Calu3 (cell line): ENCODE results near the gene TBC1D8. TPM values are rescaled to one million over a fixed set of nuclear protein-coding genes. Genes with fewer than 3 reads are reported as not detected.
A peak's percentile ranks its signal among the peaks of the same experiment; 100 is the strongest.

Experiments
- BruUV-seq: library from RNA; stranded (reverse); fragments of 400-500 nt; replicated peaks from 2 replicates; lab custom pipeline; 2021; lab: Mats Ljungman, UMichigan
- CTCF ChIA-PET: fragments of 300-600 bp; sonication (Branson Sonifier 250); formaldehyde crosslinking; loops from one replicate; lab custom pipeline; 2022; ENCODE audit warnings: antibody characterized with exemption; lab: Charles Lee
- DNase-seq: peaks from one replicate; pipeline ENCODE4 v3.0.0; 2022
- H3K27ac Mint-ChIP-seq: one replicate; pipeline ENCODE4 v1.8.0; 2022; ENCODE audit warnings: mixed read lengths; ENCODE audit not compliant: unreplicated experiment
- H3K27me3 Mint-ChIP-seq: one replicate; pipeline ENCODE4 v1.8.0; 2022; ENCODE audit warnings: mixed read lengths; ENCODE audit not compliant: unreplicated experiment
- H3K36me3 Mint-ChIP-seq: one replicate; pipeline ENCODE4 v1.8.0; 2022; ENCODE audit warnings: mild to moderate bottlenecking, moderate library complexity, mixed read lengths; ENCODE audit not compliant: insufficient read depth, unreplicated experiment
- H3K4me1 Mint-ChIP-seq: one replicate; pipeline ENCODE4 v1.8.0; 2022; ENCODE audit warnings: mild to moderate bottlenecking, low read depth, mixed read lengths; ENCODE audit not compliant: unreplicated experiment
- H3K4me3 Mint-ChIP-seq: one replicate; pipeline ENCODE4 v1.8.0; 2022; ENCODE audit warnings: mild to moderate bottlenecking, low read depth, moderate library complexity, mixed read lengths; ENCODE audit not compliant: unreplicated experiment
- H3K9me3 Mint-ChIP-seq: one replicate; pipeline ENCODE4 v1.8.0; 2022; ENCODE audit warnings: low read depth, mixed read lengths; ENCODE audit not compliant: unreplicated experiment
- intact Hi-C: fragments of 100-400 bp; cut with micrococcal nuclease; formaldehyde crosslinking; loops from one replicate; pipeline ENCODE4 v1.10.0; 2022; ENCODE audit not compliant: unreplicated experiment
- total RNA-seq: library from RNA; stranded (reverse); gene quantifications from 2 replicates; pipeline ENCODE4 v1.2.3, GENCODE V29; 2022
- TF ChIP-seq, protein P1 (sequence below): fragments of 200-600 bp; IDR thresholded peaks from one replicate; pipeline ENCODE4 v1.8.0; 2022; ENCODE audit warnings: antibody characterized with exemption; ENCODE audit not compliant: unreplicated experiment

Gene TBC1D8
- total RNA-seq, 1 experiment from 2014 or later = 25.3 TPM

DNA sequence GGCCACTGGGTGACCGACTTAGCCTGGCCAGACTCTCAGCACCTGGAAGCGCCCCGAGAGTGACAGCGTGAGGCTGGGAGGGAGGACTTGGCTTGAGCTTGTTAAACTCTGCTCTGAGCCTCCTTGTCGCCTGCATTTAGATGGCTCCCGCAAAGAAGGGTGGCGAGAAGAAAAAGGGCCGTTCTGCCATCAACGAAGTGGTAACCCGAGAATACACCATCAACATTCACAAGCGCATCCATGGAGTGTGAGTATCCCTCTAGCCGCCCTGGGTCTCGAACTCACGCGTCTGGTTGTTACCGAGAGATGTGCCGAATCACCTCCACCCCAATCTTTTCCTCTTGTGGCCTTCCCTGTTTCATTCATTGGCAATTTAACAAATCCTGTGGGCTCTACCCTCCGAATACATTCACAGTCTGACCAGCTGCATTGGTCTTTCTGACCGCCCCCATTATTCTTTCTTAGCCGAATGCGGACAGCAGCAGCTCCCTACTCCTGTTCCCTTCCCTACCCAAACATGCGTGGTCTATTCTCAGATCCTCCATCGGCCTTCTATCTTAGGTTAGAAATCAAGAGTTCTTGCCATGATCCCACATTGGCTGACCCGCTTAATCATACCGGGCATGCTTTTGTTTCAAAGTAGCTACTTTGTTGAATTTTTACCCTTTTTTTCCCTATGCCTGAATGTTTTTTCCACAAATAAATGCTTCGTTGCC lies 148.5 kb downstream of the TBC1D8 start:
- H3K36me3 Mint-ChIP-seq = peaks cover 67% of the 10 kb centered on the region
- H3K27ac Mint-ChIP-seq = peak overlapping the region; percentile 93
- H3K27me3 Mint-ChIP-seq = no peaks in the 10 kb centered on the region
- TSS peak; percentile 63 for BruUV-seq
- H3K9me3 Mint-ChIP-seq = no peaks in the 10 kb centered on the region
- TF ChIP-seq, protein P1, sequence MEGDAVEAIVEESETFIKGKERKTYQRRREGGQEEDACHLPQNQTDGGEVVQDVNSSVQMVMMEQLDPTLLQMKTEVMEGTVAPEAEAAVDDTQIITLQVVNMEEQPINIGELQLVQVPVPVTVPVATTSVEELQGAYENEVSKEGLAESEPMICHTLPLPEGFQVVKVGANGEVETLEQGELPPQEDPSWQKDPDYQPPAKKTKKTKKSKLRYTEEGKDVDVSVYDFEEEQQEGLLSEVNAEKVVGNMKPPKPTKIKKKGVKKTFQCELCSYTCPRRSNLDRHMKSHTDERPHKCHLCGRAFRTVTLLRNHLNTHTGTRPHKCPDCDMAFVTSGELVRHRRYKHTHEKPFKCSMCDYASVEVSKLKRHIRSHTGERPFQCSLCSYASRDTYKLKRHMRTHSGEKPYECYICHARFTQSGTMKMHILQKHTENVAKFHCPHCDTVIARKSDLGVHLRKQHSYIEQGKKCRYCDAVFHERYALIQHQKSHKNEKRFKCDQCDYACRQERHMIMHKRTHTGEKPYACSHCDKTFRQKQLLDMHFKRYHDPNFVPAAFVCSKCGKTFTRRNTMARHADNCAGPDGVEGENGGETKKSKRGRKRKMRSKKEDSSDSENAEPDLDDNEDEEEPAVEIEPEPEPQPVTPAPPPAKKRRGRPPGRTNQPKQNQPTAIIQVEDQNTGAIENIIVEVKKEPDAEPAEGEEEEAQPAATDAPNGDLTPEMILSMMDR = no peak
- intact Hi-C loops = no loop called here
- no peak for DNase-seq
- peaks cover 28% of the 10 kb centered on the region for H3K4me1 Mint-ChIP-seq
- CTCF ChIA-PET = interaction anchor here (0.9 to 1.8 kb wide), 3 partner anchors 10 to 393 kb away, joined by 3 to 6 read pairs (median 3); no protein-coding TSS in a partner anchor
- H3K4me3 Mint-ChIP-seq = peak overlapping the region; percentile 84

DNA sequence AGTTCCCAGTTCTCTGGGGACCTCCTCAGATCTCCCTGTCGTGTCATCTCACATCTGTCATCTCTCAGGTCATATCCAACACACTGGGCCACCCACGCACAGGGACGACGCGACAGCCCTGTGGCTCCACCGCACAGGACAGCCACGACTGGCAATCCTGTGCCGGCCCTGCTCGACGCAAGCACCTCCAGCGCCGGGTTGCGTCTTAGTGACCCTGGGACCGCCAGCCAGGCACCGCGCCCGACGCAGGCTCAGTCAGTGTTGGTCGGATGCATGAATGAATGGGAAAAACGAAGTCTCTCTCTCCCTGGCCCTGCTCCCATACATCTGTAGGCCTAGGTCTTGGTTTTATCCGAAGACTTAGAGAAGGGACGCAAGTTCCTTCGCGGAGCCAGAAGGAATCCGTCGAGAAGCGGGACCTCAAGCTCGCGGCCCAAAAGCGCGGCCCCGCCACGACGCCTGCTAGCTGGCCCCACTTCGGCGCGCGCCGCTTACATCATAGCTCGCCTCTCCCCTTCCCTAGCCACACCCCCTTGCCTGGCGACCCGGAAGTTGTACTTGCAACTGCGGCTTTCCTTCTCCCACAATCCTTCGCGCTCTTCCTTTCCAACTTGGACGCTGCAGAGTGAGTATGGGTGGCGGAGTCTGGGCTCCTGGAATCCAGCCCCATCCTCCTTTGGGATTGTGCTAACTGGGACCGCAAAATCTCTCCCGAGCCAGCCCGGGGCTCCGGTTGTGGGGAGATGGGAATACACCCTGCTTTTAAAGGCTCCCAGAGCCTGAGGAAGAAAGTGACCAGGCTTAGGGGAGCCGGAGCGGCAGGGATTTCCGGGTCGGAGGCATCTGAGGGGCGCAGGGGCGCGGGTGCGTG lies 149.3 kb downstream of the TBC1D8 start, which contains the start of gene RPL31:
Gene RPL31, plus strand, starts transcription at position 599 of the 871 bp plus-strand sequence. CDS start 413 bp downstream, outside the sequence.
- TF ChIP-seq, protein P1 = no peak
- H3K36me3 Mint-ChIP-seq = peaks cover 65% of the 10 kb centered on the region
- no peaks in the 10 kb centered on the region for H3K27me3 Mint-ChIP-seq
- H3K4me1 Mint-ChIP-seq = peaks cover 28% of the 10 kb centered on the region
- CTCF ChIA-PET = interaction anchor here (0.7 to 1.8 kb wide), 4 partner anchors 11 to 392 kb away, joined by 3 to 6 read pairs (median 4); no protein-coding TSS in a partner anchor
- peak; percentile 96 for DNase-seq
- BruUV-seq = no TSS peak
- no peaks in the 10 kb centered on the region for H3K9me3 Mint-ChIP-seq
- intact Hi-C loops = no loop called here
- peak within 1 kb of the TSS; percentile 84 for H3K4me3 Mint-ChIP-seq
- peak within 1 kb of the TSS; percentile 93 for H3K27ac Mint-ChIP-seq

DNA sequence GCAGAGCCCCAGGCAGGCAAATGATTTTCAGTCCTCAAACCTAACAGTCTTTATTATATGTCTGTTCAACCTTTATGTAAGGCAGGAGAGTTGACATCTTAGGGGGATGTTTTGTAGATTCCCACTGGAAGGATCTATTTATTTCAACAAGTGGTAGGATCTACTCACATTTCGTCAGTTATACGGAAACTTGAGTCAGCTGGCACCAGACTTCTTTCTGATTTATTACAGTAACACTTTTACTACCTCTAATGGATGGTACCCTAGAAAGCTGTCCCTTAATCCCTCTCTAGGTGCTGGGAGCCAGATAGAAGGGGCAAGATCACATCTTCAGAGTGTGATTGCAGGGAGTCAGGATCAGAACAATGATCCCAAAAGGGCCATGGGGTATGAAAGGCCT lies 151.2 kb downstream of the TBC1D8 start:
- no TSS peak for BruUV-seq
- H3K9me3 Mint-ChIP-seq = no peaks in the 10 kb centered on the region
- H3K4me1 Mint-ChIP-seq = peaks cover 23% of the 10 kb centered on the region
- TF ChIP-seq, protein P1 = no peak
- DNase-seq = no peak
- H3K27ac Mint-ChIP-seq = no peak overlapping the region
- CTCF ChIA-PET = no interaction called here
- H3K27me3 Mint-ChIP-seq = no peaks in the 10 kb centered on the region
- H3K4me3 Mint-ChIP-seq = no peak overlapping the region
- intact Hi-C loops = no loop called here
- H3K36me3 Mint-ChIP-seq = peaks cover 57% of the 10 kb centered on the region

DNA sequence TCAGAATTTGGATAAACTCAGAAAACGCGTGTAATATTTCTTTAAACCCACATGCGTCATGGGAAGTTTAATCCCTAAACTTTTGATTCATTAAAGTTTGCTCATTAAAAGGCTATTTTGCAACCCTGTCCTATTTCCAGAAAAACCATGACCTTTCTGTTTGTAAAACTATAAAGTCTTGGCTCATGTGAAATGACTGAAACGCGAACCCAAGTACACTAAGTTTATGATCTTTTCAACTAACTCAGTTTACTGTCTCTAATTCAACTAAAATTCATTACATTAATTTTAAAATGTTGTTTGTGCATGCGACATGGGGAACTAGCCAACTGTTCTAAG lies 153.0 kb downstream of the TBC1D8 start:
- no peak overlapping the region for H3K4me3 Mint-ChIP-seq
- no peak for DNase-seq
- TF ChIP-seq, protein P1 = no peak
- no peak overlapping the region for H3K27ac Mint-ChIP-seq
- H3K9me3 Mint-ChIP-seq = no peaks in the 10 kb centered on the region
- CTCF ChIA-PET = no interaction called here
- no TSS peak for BruUV-seq
- H3K4me1 Mint-ChIP-seq = peaks cover 8% of the 10 kb centered on the region
- H3K36me3 Mint-ChIP-seq = peaks cover 54% of the 10 kb centered on the region
- H3K27me3 Mint-ChIP-seq = no peaks in the 10 kb centered on the region
- intact Hi-C loops = no loop called here
